CD8-positive, alpha-beta memory T cell (primary cell): ENCODE results near the gene FILIP1L. TPM values are rescaled to one million over a fixed set of nuclear protein-coding genes. Genes with fewer than 3 reads are reported as not detected.
A peak's percentile ranks its signal among the peaks of the same experiment; 100 is the strongest.
"Not testable (repeated sequence)": the region's sequence is repeated elsewhere in the genome, so short reads cannot be mapped to it uniquely, and the experiment has no call there.

Experiments used
- CTCF ChIA-PET: fragments of 350-600 bp; sonication (Branson Sonifier 250); formaldehyde crosslinking; loops from one replicate; lab custom pipeline; 2021; ENCODE audit warnings: antibody characterized with exemption; lab: Charles Lee
- POLR2A ChIA-PET: fragments of 350-600 bp; sonication (Branson Sonifier 250); formaldehyde crosslinking; loops from one replicate; lab custom pipeline; 2021; ENCODE audit warnings: antibody characterized with exemption; lab: Charles Lee
- DNase-seq, 5 donors: peaks; one replicate each; pipeline versions ENCODE4 v3.0.0 to v3.0.0-alpha.2; 2020 to 2022; ENCODE audit warnings: mixed read lengths in 1 of 5
- H3K27ac ChIP-seq: one replicate; pipeline ENCODE4 v1.7.0; 2013; ENCODE audit warnings: low read depth, mild to moderate bottlenecking, low read length, moderate library complexity
- H3K27me3 ChIP-seq: 2 replicates; pipeline ENCODE4 v1.7.0; 2013; ENCODE audit warnings: low read length, mild to moderate bottlenecking; ENCODE audit not compliant: insufficient read depth, poor library complexity, severe bottlenecking
- H3K36me3 ChIP-seq: 2 replicates; pipeline ENCODE4 v1.7.0; 2013; ENCODE audit warnings: mild to moderate bottlenecking, low read length, moderate library complexity; ENCODE audit not compliant: insufficient read depth
- H3K4me1 ChIP-seq: 2 replicates; pipeline ENCODE4 v1.7.0; 2013; ENCODE audit warnings: mild to moderate bottlenecking, low read length, moderate library complexity; ENCODE audit not compliant: insufficient read depth
- H3K4me3 ChIP-seq: 2 replicates; pipeline ENCODE4 v1.7.0; 2013; ENCODE audit warnings: mild to moderate bottlenecking, low read length
- H3K9me3 ChIP-seq: 2 replicates; pipeline ENCODE4 v1.7.0; 2013; ENCODE audit warnings: mild to moderate bottlenecking, low read length
- H3K27ac Mint-ChIP-seq, 8 donors: one replicate each; pipeline ENCODE4 v1.8.0; 2020 to 2021; ENCODE audit warnings: mixed read lengths in 8 of 8, mild to moderate bottlenecking in 6 of 8, inconsistent platforms in 3 of 8, moderate library complexity in 3 of 8
- H3K27me3 Mint-ChIP-seq, 2 donors: one replicate each; pipeline ENCODE4 v1.8.0; 2020 to 2021; ENCODE audit warnings: mixed read lengths in 2 of 2, mild to moderate bottlenecking in 1 of 2, moderate library complexity in 1 of 2
- H3K36me3 Mint-ChIP-seq, 3 donors: one replicate each; pipeline ENCODE4 v1.8.0; 2020 to 2021; ENCODE audit warnings: mixed read lengths in 3 of 3, inconsistent platforms in 1 of 3, mild to moderate bottlenecking in 1 of 3
- H3K4me1 Mint-ChIP-seq, 3 donors: one replicate each; pipeline ENCODE4 v1.8.0; 2020 to 2021; ENCODE audit warnings: mixed read lengths in 3 of 3, inconsistent platforms in 1 of 3, mild to moderate bottlenecking in 1 of 3
- H3K4me3 Mint-ChIP-seq, 7 donors: one replicate each; pipeline ENCODE4 v1.8.0; 2020 to 2021; ENCODE audit warnings: mixed read lengths in 7 of 7, mild to moderate bottlenecking in 6 of 7, moderate library complexity in 4 of 7, inconsistent platforms in 2 of 7
- H3K9me3 Mint-ChIP-seq, 5 donors: one replicate each; pipeline ENCODE4 v1.8.0; 2020 to 2022; ENCODE audit warnings: mixed read lengths in 5 of 5, mild to moderate bottlenecking in 3 of 5, moderate library complexity in 2 of 5, inconsistent platforms in 1 of 5
- polyA plus RNA-seq: library from polyadenylated mRNA; unstranded; fragments of 300-500 nt; fragmentation: Illumina TruSeq; gene quantifications from one replicate; pipeline ENCODE4 v1.2.3, GENCODE V29; 2021
- total RNA-seq, 2 experiments: library from RNA; stranded (reverse); gene quantifications; one replicate each; pipeline ENCODE4 v1.2.3, GENCODE V29; 2021

FILIP1L gene
- total and polyA plus RNA-seq, 3 experiments from 2014 or later, result 0.12 to 0.27 (median 0.20) TPM

- H3K36me3 Mint-ChIP-seq, result peaks cover 1 to 4% (median 3%) of the 10 kb centered on the region in 3 donors
- POLR2A ChIA-PET, result no interaction called here
- no peak overlapping the region for H3K4me3 ChIP-seq
- no peak overlapping the region for H3K27ac ChIP-seq
- H3K4me1 Mint-ChIP-seq, result no peaks in the 10 kb centered on the region
- H3K4me3 Mint-ChIP-seq, result no peak overlapping the region
- CTCF ChIA-PET, result no interaction called here
- H3K27me3 Mint-ChIP-seq, result no peaks in the 10 kb centered on the region
- H3K4me1 ChIP-seq, result no peaks in the 10 kb centered on the region
- H3K9me3 ChIP-seq, result no peaks in the 10 kb centered on the region
- no peaks in the 10 kb centered on the region for H3K27me3 ChIP-seq
- H3K9me3 Mint-ChIP-seq, result no peaks in the 10 kb centered on the region
- H3K27ac Mint-ChIP-seq, result no peak overlapping the region
- H3K36me3 ChIP-seq, result no peaks in the 10 kb centered on the region
- DNase-seq, result no peak
These were observed 10.5 kb downstream of the FILIP1L start for GRCh38 chr3:100103558-100104441.

- no peak overlapping the region for H3K4me3 Mint-ChIP-seq
- Histone ChIP-seq H3K36me3 (no peaks in the 10 kb centered on the region), H3K4me3 (no peak overlapping the region), H3K27ac (no peak overlapping the region), H3K4me1 (no peaks in the 10 kb centered on the region), H3K27me3 (no peaks in the 10 kb centered on the region), H3K9me3 (no peaks in the 10 kb centered on the region)
- ChIA-PET POLR2A (no interaction called here), CTCF (no interaction called here)
- H3K9me3 Mint-ChIP-seq, result no peaks in the 10 kb centered on the region
- no peak for DNase-seq
- H3K36me3 Mint-ChIP-seq, result peaks cover 1 to 4% (median 3%) of the 10 kb centered on the region in 3 donors
- H3K27ac Mint-ChIP-seq, result no peak overlapping the region
- H3K4me1 Mint-ChIP-seq, result no peaks in the 10 kb centered on the region
- no peaks in the 10 kb centered on the region for H3K27me3 Mint-ChIP-seq
These were observed 11.5 kb downstream of the FILIP1L start for GRCh38 chr3:100102757-100103156.

DNA sequence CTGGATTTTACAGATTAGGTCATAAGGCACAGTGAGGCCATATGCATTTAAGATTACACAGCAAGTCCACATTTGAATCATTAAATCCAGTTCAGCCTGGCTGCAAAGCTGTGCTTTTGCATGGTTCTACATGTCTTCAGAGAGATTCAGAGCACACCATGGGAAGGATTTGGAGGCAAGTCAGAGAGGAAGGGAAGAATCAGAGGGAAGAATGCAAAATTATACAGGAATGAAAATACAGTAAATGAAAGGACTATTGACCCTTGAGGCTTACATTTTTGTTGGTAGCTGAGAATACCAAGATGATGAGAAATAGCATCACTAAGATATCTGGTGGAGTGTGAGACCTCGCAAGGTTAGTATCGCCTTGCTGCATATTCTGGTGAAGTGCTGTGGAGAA is 13.9 kb downstream of the FILIP1L start:
- ChIA-PET CTCF (no interaction called here), POLR2A (no interaction called here)

DNA sequence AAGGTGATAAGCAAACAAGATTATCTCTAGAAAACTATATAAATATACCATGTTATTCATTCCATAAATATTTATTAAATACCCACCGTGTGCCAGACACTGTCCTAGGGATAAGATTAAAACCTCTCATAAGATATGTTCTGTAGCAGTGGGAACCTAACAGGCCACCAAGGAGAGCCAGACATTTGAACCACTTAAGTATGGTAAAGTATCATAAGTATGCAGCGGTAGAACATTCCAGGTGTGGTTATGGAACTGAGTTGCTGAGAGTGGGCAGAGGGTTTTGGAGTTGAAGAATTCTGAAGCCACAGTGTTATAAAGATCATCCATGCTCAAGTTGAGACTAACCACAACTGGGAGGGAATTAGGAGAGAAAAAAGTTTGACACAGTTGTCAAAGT is 14.7 kb downstream of the FILIP1L start:
- H3K27me3 Mint-ChIP-seq, result no peaks in the 10 kb centered on the region
- no peak overlapping the region for H3K27ac ChIP-seq
- H3K4me1 Mint-ChIP-seq, result no peaks in the 10 kb centered on the region
- POLR2A ChIA-PET, result no interaction called here
- no peaks in the 10 kb centered on the region for H3K9me3 ChIP-seq
- no peaks in the 10 kb centered on the region for H3K36me3 ChIP-seq
- no peaks in the 10 kb centered on the region for H3K9me3 Mint-ChIP-seq
- no peak overlapping the region for H3K4me3 Mint-ChIP-seq
- no peak for DNase-seq
- H3K4me3 ChIP-seq, result no peak overlapping the region
- H3K4me1 ChIP-seq, result no peaks in the 10 kb centered on the region
- CTCF ChIA-PET, result no interaction called here
- no peaks in the 10 kb centered on the region for H3K27me3 ChIP-seq
- H3K36me3 Mint-ChIP-seq, result peaks cover 1 to 10% (median 7%) of the 10 kb centered on the region in 3 donors
- H3K27ac Mint-ChIP-seq, result no peak overlapping the region

More for the DNA sequence above, 13.9 kb downstream of the FILIP1L start:
- Mint-ChIP-seq H3K27ac (no peak overlapping the region), H3K4me1 (no peaks in the 10 kb centered on the region), H3K4me3 (no peak overlapping the region), H3K36me3 (peaks cover 1 to 10% (median 5%) of the 10 kb centered on the region in 3 donors), H3K27me3 (no peaks in the 10 kb centered on the region), H3K9me3 (no peaks in the 10 kb centered on the region)
- Histone ChIP-seq H3K27ac (no peak overlapping the region), H3K4me1 (no peaks in the 10 kb centered on the region), H3K4me3 (no peak overlapping the region), H3K36me3 (no peaks in the 10 kb centered on the region), H3K27me3 (no peaks in the 10 kb centered on the region), H3K9me3 (no peaks in the 10 kb centered on the region)
- DNase-seq, result no peak

GRCh38 chr3:100098784-100099070 is 15.6 kb downstream of the FILIP1L start:
- POLR2A ChIA-PET, result no interaction called here
- H3K4me3 Mint-ChIP-seq, result no peak overlapping the region
- no peaks in the 10 kb centered on the region for H3K4me1 ChIP-seq
- no peaks in the 10 kb centered on the region for H3K36me3 ChIP-seq
- no peak overlapping the region for H3K27ac Mint-ChIP-seq
- DNase-seq, result no peak
- H3K27me3 ChIP-seq, result no peaks in the 10 kb centered on the region
- no peak overlapping the region for H3K4me3 ChIP-seq
- no peaks in the 10 kb centered on the region for H3K4me1 Mint-ChIP-seq
- no peaks in the 10 kb centered on the region for H3K27me3 Mint-ChIP-seq
- no peaks in the 10 kb centered on the region for H3K9me3 Mint-ChIP-seq
- H3K27ac ChIP-seq, result no peak overlapping the region
- CTCF ChIA-PET, result no interaction called here
- no peaks in the 10 kb centered on the region for H3K9me3 ChIP-seq
- peaks cover 1 to 10% (median 9%) of the 10 kb centered on the region in 3 donors for H3K36me3 Mint-ChIP-seq

GRCh38 chr3:100097919-100098783 is 16.1 kb downstream of the FILIP1L start:
- H3K27ac Mint-ChIP-seq, result no peak overlapping the region
- ChIA-PET CTCF (no interaction called here), POLR2A (no interaction called here)
- H3K4me3 Mint-ChIP-seq, result no peak overlapping the region
- Histone ChIP-seq H3K4me3 (no peak overlapping the region), H3K27ac (no peak overlapping the region), H3K36me3 (no peaks in the 10 kb centered on the region), H3K27me3 (no peaks in the 10 kb centered on the region), H3K9me3 (no peaks in the 10 kb centered on the region), H3K4me1 (no peaks in the 10 kb centered on the region)
- DNase-seq, result no peak
- no peaks in the 10 kb centered on the region for H3K4me1 Mint-ChIP-seq
- H3K36me3 Mint-ChIP-seq, result peaks cover 1 to 10% (median 9%) of the 10 kb centered on the region in 3 donors
- H3K9me3 Mint-ChIP-seq, result no peaks in the 10 kb centered on the region
- H3K27me3 Mint-ChIP-seq, result no peaks in the 10 kb centered on the region

GRCh38 chr3:100096866-100097265 is 17.4 kb downstream of the FILIP1L start:
- H3K27ac ChIP-seq, result no peak overlapping the region
- Mint-ChIP-seq H3K36me3 (peaks cover 1 to 10% (median 9%) of the 10 kb centered on the region in 3 donors), H3K27ac (peak overlapping the region in 1 of 8 donors; percentile 35), H3K27me3 (no peaks in the 10 kb centered on the region), H3K4me3 (no peak overlapping the region), H3K9me3 (no peaks in the 10 kb centered on the region), H3K4me1 (no peaks in the 10 kb centered on the region)
- no peaks in the 10 kb centered on the region for H3K27me3 ChIP-seq
- H3K4me3 ChIP-seq, result no peak overlapping the region
- no peaks in the 10 kb centered on the region for H3K9me3 ChIP-seq
- DNase-seq, result no peak
- no peaks in the 10 kb centered on the region for H3K4me1 ChIP-seq
- no peaks in the 10 kb centered on the region for H3K36me3 ChIP-seq
- POLR2A ChIA-PET, result no interaction called here
- CTCF ChIA-PET, result no interaction called here

DNA sequence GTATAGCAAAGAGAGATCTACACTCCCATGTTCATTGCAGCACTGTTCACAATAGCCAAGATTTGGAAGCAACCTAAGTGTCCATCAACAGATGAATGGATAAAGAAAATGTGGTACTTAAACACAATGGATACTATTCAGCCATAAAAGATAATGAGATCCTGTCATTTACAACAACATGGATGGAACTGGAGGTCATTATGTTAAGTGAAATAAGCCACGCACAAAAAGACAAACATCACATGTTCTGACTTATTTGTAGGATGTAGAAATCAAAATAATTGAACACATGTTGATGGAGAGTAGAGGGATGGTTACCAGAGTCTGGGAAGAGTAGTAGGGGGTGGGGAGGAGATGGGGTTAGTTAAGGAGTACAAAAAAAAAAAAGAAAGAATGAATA is 18.0 kb downstream of the FILIP1L start:
- DNase-seq, H3K4me3 ChIP-seq, H3K4me3 Mint-ChIP-seq, POLR2A ChIA-PET, H3K36me3 Mint-ChIP-seq, CTCF ChIA-PET, H3K9me3 Mint-ChIP-seq, H3K9me3 ChIP-seq, H3K27me3 Mint-ChIP-seq, H3K4me1 Mint-ChIP-seq, H3K4me1 ChIP-seq, H3K27ac ChIP-seq, H3K36me3 ChIP-seq, H3K27me3 ChIP-seq, H3K27ac Mint-ChIP-seq: not testable (repeated sequence)
